Measurements from ENCODE around the gene CMTM7. TPM values are rescaled to one million over a fixed set of nuclear protein-coding genes. Genes with fewer than 3 reads are reported as not detected.

Gene CMTM7
- total RNA-seq, 4 donors from 2014 or later, result 9.8 to 12.3 (median 11.4) TPM

GRCh38 chr3:32404714-32405113, 13.1 kb downstream of the CMTM7 start:
- H3K4me3 ChIP-seq (ENCODE audit: low read depth, poor library complexity, severe bottlenecking), result no peak overlapping the region
- TF ChIP-seq CTCF (IDR thresholded peaks at IDR 0.05) (no peak), POLR2A (IDR thresholded peaks at IDR 0.05) (no peak)
- 89 to 100% methylated on average over 1 of the region's 1 CpG for WGBS, 2 donors
- peak in 1 of 2 donors; percentile 37 for DNase-seq (ENCODE audit: low spot score in 2 of 2)
- intact Hi-C loops (cut with DNase I; ENCODE audit: low total_unique reads), result no loop called here

- 42 to 43% methylated on average over 2 of the region's 2 CpGs for WGBS, 2 donors
- no peak for TF ChIP-seq POLR2A (IDR thresholded peaks at IDR 0.05)
- no peak for TF ChIP-seq CTCF (IDR thresholded peaks at IDR 0.05)
- H3K4me3 ChIP-seq (ENCODE audit: low read depth, poor library complexity, severe bottlenecking), result no peak overlapping the region
- intact Hi-C loops (cut with DNase I; ENCODE audit: low total_unique reads), result no loop called here
- peak in 1 of 2 donors; percentile 29 for DNase-seq (ENCODE audit: low spot score in 2 of 2)
These were observed 13.5 kb downstream of the CMTM7 start for GRCh38 chr3:32405155-32405554.

- intact Hi-C loops (cut with DNase I; ENCODE audit: low total_unique reads), result no loop called here
- WGBS, 2 donors, result 70 to 80% methylated on average over 7 of the region's 7 CpGs
- no peak overlapping the region for H3K4me3 ChIP-seq (ENCODE audit: low read depth, poor library complexity, severe bottlenecking)
- no peak for DNase-seq (ENCODE audit: low spot score in 2 of 2)
- TF ChIP-seq CTCF (IDR thresholded peaks at IDR 0.05), result no peak
- no peak for TF ChIP-seq POLR2A (IDR thresholded peaks at IDR 0.05)
These were observed 14.2 kb downstream of the CMTM7 start for GRCh38 chr3:32405711-32406323.

DNA sequence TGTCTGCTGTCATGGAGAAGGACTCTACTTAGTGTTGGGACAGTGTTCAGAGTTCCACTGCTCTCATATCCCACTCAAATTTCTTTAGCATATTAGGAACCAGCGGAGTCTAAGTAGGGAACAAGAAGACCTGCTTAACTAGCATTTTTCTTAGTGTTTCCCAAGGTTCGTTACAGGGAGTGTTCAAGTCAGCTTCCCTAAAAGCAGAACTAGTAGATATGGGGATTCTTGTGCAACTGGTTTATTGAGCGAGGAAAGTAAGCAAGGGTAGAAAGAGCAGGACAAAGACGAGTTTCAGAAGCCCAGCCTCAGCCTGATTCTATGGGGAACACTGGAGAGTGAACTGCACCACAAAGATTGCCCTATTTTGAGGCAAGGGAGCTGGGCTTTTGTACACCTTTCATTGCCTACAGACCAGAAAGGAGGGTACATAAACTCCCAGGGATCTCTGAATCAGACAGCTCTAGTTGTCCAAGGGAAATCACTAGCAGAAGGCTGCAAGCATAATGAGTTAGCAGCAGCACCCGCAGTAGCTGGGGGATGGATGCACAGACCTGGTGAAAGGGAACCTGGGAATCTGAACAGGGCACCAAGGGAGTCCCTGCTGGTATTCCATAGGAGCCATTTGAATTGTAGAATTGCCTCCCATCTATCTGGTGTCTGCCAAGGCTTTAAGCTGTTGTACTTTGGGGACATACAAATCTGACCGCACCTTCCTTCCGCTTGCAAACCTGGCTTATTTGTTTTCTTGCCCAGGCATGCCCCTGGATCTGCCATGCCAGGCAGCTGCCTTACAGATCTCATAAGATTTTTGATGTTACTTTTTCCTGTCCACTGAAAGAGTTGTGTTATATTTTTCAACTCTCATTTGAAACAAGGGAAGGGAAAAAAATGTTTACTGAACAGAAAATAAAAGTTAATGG, 15.1 kb downstream of the CMTM7 start:
- intact Hi-C loops (cut with DNase I; ENCODE audit: low total_unique reads), result no loop called here
- WGBS, 2 donors, result 52 to 63% methylated on average over 7 of the region's 7 CpGs
- peak in 1 of 2 donors; percentile 67 for DNase-seq (ENCODE audit: low spot score in 2 of 2)
- H3K4me3 ChIP-seq (ENCODE audit: low read depth, poor library complexity, severe bottlenecking), result no peak overlapping the region
- TF ChIP-seq CTCF (IDR thresholded peaks at IDR 0.05), result no peak
- TF ChIP-seq POLR2A (IDR thresholded peaks at IDR 0.05), result no peak

DNA sequence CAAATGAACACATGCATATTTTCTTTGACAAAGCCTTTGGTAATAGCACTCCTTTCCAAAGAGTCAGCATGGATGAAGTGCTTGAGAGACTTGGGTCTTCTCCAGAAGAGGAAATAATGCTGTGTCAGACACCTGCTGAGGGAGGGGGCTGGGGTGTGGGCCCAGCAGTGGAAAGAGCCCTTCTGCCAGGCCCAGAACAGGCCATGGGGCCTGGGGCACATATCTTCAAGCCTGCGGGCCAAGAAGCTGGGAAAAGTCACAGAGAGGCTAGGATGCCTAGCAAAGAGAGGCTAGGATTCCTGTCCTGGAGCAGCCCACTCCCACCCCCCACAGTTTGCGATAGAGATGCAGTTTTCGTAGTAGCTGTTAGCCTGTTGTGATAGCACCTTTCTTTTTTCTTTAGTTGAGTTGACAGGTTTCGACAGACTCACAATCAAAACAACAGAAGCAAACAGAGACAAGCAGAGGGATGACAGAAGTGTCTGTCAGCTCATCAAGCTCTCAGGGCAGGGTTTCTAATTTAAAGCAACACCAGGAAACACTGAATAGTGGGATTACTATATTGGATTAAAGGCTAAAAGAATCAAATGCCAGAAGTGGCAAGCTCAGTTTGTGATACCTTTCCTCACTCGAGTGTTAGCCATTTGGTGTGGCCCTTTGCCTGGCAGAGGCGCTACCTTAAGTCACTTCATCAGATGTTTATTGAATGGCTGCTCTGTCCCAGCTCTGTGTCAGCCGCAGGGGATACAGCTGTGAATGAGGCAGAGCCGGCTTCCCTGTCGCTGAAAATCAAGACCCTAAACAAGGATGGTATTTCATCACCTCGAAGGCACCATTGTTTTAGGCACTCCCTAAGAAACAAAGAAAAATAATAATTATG, 19.0 kb downstream of the CMTM7 start:
- WGBS, 2 donors, result 75 to 83% methylated on average over 10 of the region's 10 CpGs
- TF ChIP-seq POLR2A (IDR thresholded peaks at IDR 0.05), result no peak
- TF ChIP-seq CTCF (IDR thresholded peaks at IDR 0.05), result no peak
- H3K4me3 ChIP-seq (ENCODE audit: low read depth, poor library complexity, severe bottlenecking), result no peak overlapping the region
- DNase-seq (ENCODE audit: low spot score in 2 of 2), result peak in 1 of 2 donors; percentile 70
- intact Hi-C loops (cut with DNase I; ENCODE audit: low total_unique reads), result no loop called here
